Omental fat pad (tissue), 4 donors: Measurements from ENCODE around the gene MT1X. TPM values are rescaled to one million over a fixed set of nuclear protein-coding genes. Genes with fewer than 3 reads are reported as not detected.
"Not testable (repeated sequence)": the region's sequence is repeated elsewhere in the genome, so short reads cannot be mapped to it uniquely, and the experiment has no call there.

ENCODE experiments used
- ATAC-seq: fragments of 150-250 bp; one replicate; pipeline ENCODE4 v1.9.1; 2016; ENCODE audit warnings: mild to moderate bottlenecking, moderate library complexity; ENCODE audit not compliant: low FRiP score
- DNase-seq: peaks from one replicate; pipeline ENCODE4 v3.0.0-alpha.2; 2019; ENCODE audit warnings: low spot score
- CTCF ChIP-seq, 3 donors: fragments of 450-650 bp; IDR thresholded peaks; one replicate each; pipeline ENCODE4 v1.5.1; 2016 to 2017; ENCODE audit warnings: antibody characterized with exemption in 3 of 3, mild to moderate bottlenecking in 3 of 3, moderate library complexity in 2 of 3
- total RNA-seq, 4 donors: library from RNA; depleted of rRNA; stranded (reverse); fragments of >200 nt; gene quantifications; one replicate each; pipeline ENCODE4 v1.1.0, GENCODE V29; 2016

The MT1X gene
- total RNA-seq, 4 donors from 2014 or later: 1,336 to 3,452 (median 1,838) TPM

GRCh38 chr16:56673921-56674320, 8.3 kb upstream of the MT1X start:
- ATAC-seq: no peak
- no peak for TF ChIP-seq CTCF (IDR thresholded peaks at IDR 0.05)
- DNase-seq: no peak

GRCh38 chr16:56674570-56674969, 7.7 kb upstream of the MT1X start:
- not testable (repeated sequence) for DNase-seq, ATAC-seq

- ATAC-seq (peak; percentile 60), DNase-seq (no peak)
- TF ChIP-seq CTCF (IDR thresholded peaks at IDR 0.05): no peak
Measured at GRCh38 chr16:56675685-56676210, 6.5 kb upstream of the MT1X start.

- no peak for TF ChIP-seq CTCF (IDR thresholded peaks at IDR 0.05)
- ATAC-seq (no peak), DNase-seq (no peak)
Measured at GRCh38 chr16:56677474-56677873, 4.8 kb upstream of the MT1X start.

GRCh38 chr16:56679078-56679730, 3.1 kb upstream of the MT1X start:
- ATAC-seq: no peak
- TF ChIP-seq CTCF (IDR thresholded peaks at IDR 0.05): no peak
- DNase-seq: no peak

- DNase-seq (no peak), ATAC-seq (no peak)
- TF ChIP-seq CTCF (IDR thresholded peaks at IDR 0.05): no peak
Measured at GRCh38 chr16:56679818-56680217, 2.5 kb upstream of the MT1X start.

GRCh38 chr16:56682703-56683397, 580 bp downstream of the MT1X start:
- DNase-seq: no peak

More at GRCh38 chr16:56682703-56683397, 580 bp downstream of the MT1X start:
- ATAC-seq: no peak
- TF ChIP-seq CTCF (IDR thresholded peaks at IDR 0.05): no peak
